GM10266 (cell line): ENCODE results near the gene TCEAL9.

Experiments used
- DNase-seq: peaks from one replicate; pipeline ENCODE4 v3.0.0; 2012; ENCODE audit errors: extremely low spot score
- TF ChIP-seq, protein P1 (sequence below): IDR thresholded peaks from 2 replicates; pipeline ENCODE4 v1.5.1; 2012; ENCODE audit warnings: mild to moderate bottlenecking, low read depth; ENCODE audit not compliant: control insufficient read depth, insufficient read depth; ENCODE audit errors: missing control alignments

TCEAL9 gene

DNA sequence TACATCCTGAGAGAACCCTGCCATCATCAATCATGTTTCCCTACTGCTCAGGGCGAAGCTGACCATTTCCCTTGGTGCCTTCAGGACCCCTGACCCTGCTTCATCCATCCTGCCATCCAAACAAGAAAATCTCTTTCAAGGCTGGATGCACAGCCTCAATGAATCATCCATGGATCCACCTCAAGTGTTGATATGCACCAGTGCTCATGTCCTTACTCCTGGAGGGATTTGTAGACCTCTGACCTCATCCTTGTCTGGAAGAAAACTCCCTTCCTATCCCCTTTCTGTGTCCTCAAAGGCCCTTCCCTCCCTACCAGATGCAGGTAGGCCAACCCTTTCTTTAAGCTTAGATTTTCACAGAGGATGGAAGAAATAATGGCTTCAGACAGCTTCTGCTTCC lies 44.6 kb downstream of the TCEAL9 start:
- DNase-seq = no peak
- TF ChIP-seq, protein P1, sequence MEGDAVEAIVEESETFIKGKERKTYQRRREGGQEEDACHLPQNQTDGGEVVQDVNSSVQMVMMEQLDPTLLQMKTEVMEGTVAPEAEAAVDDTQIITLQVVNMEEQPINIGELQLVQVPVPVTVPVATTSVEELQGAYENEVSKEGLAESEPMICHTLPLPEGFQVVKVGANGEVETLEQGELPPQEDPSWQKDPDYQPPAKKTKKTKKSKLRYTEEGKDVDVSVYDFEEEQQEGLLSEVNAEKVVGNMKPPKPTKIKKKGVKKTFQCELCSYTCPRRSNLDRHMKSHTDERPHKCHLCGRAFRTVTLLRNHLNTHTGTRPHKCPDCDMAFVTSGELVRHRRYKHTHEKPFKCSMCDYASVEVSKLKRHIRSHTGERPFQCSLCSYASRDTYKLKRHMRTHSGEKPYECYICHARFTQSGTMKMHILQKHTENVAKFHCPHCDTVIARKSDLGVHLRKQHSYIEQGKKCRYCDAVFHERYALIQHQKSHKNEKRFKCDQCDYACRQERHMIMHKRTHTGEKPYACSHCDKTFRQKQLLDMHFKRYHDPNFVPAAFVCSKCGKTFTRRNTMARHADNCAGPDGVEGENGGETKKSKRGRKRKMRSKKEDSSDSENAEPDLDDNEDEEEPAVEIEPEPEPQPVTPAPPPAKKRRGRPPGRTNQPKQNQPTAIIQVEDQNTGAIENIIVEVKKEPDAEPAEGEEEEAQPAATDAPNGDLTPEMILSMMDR = no peak

DNA sequence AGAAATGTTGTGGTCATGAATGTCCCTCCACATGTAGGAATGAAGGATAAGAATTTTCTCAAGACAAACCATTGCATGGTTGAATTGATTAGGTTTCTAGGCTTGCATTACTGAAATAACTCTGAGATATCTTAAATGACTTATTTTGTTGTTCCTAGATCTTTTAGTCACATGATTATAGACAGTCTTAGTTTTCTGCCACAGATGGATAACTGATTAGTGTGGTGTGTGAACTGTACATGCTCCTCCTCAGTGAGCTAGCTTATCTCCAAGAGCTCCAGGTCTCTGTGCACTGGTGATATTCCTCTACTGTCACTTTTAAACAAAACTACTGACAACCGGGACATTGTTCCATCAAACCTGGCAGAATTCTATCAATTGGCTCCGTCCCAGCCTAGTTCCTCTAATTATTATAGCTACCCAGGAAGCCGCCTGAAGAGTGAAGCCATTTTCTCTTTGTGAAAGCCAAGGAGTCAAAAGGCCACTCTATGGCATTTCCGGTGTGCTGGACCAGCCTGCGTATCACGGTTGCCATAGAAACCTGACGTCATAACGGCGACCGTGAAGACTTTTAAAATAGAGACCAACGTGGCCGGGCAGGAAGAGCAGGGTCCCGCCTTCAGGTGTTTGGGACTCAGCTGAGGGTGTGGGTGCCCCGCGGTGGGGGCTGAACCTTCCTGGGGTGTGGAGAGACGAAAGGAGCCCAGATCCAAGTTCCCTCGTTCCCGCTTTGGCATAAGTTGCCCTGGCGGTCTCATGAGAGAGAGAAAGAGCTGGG lies 48.1 kb downstream of the TCEAL9 start:
- DNase-seq = peak; percentile 66
- TF ChIP-seq, protein P1 = no peak

DNA sequence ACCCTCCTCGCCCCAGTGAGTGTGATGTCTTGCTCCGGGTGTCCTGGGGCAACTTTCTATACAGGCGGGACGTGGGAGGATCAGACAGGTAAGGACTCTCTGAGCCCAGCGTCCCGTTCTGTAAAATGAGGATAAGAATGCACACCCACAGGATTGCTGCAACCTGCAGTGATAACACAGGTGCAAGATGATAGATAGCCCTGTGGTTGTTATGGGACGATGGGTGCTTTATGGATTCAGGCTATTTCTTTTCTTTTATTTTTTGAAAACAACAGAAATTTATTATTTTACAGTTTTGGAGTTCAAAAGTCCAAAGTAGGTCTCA lies 48.7 kb downstream of the TCEAL9 start:
- DNase-seq = no peak
- TF ChIP-seq, protein P1 = no peak

DNA sequence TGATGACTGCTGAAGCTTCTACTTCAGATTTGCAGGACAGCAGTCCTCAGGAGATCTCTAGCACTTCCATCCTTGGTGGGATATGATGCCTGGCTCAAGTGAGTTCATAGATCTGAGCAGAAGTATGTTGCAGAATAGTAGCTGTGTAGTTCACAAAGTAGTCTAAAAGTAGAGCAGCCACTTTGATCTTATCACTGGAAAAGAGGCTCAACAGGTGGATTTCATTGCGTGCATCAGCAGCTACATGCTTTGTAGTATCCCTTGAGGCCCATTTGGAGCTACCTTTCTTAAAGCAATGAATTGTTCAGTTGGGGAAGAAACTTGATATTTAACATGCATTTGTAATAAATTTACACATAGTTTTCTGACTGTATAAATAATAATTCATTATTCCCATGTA lies 50.0 kb downstream of the TCEAL9 start:
- TF ChIP-seq, protein P1 = no peak
- no peak for DNase-seq

DNA sequence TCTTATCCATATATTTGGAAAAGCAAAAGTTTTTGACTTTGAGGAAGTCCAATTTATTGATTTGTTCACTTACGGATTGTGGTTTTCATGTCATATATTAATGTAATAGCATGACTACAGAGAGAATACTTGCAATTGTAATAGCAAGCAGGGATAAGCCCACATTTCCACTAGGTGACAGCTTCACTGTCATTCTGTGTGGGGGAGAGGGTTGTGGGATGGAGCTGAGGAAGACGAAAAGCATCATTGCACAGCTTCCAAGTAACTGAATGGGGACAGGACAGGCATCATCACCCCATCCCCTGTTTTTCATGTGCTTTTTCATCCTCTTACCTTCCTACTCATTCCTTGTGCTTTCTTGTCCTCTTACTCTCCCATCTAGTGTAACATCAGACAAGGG lies 51.5 kb downstream of the TCEAL9 start:
- TF ChIP-seq, protein P1 = no peak
- DNase-seq = no peak
